Uterus (tissue), 2 donors: ENCODE measurements around the gene SEMA6C.

Source experiments
- POLR2A ChIP-seq, 2 donors: fragments of 450-650 bp; IDR thresholded peaks; one replicate each; pipeline ENCODE4 v1.6.1; 2016; ENCODE audit warnings: antibody characterized with exemption in 2 of 2, mild to moderate bottlenecking in 1 of 2, moderate library complexity in 1 of 2
- TF ChIP-seq, protein P1 (sequence below), 4 experiments: fragments of 200-600 bp in 2 of 4; fragments of 450-650 bp in 2 of 4; sonication (generic) in 2 of 4; IDR thresholded peaks; one replicate each; pipeline ENCODE4 v1.5.1; 2016 to 2019; ENCODE audit warnings: antibody characterized with exemption in 4 of 4, mild to moderate bottlenecking in 2 of 4, moderate library complexity in 1 of 4

DNA sequence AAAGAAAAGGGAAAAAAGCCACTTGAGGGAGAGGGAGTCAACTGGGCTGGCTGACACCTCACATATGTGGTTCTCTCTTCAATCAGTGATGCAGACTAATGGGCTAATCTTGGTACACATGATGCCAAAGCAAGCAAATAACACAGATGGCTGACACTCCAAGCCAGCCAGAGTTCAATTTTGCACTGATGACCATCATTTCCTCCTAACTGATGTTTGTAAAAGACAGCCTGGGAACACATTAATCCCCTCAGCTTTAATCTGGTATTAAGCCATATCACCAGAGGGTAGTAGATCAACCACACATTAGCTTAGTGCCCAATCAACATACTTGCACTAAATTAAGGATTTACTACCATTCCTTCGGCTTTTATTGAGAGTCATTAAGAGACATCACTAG lies 40.8 kb upstream of the SEMA6C start:
- TF ChIP-seq, protein P1, sequence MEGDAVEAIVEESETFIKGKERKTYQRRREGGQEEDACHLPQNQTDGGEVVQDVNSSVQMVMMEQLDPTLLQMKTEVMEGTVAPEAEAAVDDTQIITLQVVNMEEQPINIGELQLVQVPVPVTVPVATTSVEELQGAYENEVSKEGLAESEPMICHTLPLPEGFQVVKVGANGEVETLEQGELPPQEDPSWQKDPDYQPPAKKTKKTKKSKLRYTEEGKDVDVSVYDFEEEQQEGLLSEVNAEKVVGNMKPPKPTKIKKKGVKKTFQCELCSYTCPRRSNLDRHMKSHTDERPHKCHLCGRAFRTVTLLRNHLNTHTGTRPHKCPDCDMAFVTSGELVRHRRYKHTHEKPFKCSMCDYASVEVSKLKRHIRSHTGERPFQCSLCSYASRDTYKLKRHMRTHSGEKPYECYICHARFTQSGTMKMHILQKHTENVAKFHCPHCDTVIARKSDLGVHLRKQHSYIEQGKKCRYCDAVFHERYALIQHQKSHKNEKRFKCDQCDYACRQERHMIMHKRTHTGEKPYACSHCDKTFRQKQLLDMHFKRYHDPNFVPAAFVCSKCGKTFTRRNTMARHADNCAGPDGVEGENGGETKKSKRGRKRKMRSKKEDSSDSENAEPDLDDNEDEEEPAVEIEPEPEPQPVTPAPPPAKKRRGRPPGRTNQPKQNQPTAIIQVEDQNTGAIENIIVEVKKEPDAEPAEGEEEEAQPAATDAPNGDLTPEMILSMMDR (IDR thresholded peaks at IDR 0.05): no peak
- no peak for TF ChIP-seq POLR2A (IDR thresholded peaks at IDR 0.05)
